H9 (cell line): Measurements from ENCODE around the gene DYRK1A. TPM values are rescaled to one million over a fixed set of nuclear protein-coding genes. Genes with fewer than 3 reads are reported as not detected.
A peak's percentile ranks its signal among the peaks of the same experiment; 100 is the strongest.

Experiments
- DNase-seq: peaks from one replicate; pipeline ENCODE4 v3.0.0-alpha.2; 2017
- H2AFZ ChIP-seq: one replicate; pipeline ENCODE4 v1.6.1; 2013; ENCODE audit warnings: mild to moderate bottlenecking, low read length, control low read depth, moderate library complexity
- H2AK5ac ChIP-seq: 2 replicates; pipeline ENCODE4 v1.6.1; 2013; ENCODE audit warnings: low read length, control low read depth, mixed read lengths; ENCODE audit not compliant: insufficient read length
- H2BK120ac ChIP-seq: one replicate; pipeline ENCODE4 v1.6.1; 2013; ENCODE audit warnings: low read depth, mild to moderate bottlenecking, low read length, control low read depth, inconsistent platforms; ENCODE audit not compliant: poor library complexity, severe bottlenecking
- H2BK12ac ChIP-seq: 2 replicates; pipeline ENCODE4 v1.6.1; 2013; ENCODE audit warnings: low read length, control low read depth, mixed read lengths, low read depth; ENCODE audit not compliant: insufficient read length
- H2BK15ac ChIP-seq: 2 replicates; pipeline ENCODE4 v1.6.1; 2013; ENCODE audit warnings: low read depth, low read length, control low read depth
- H2BK20ac ChIP-seq: one replicate; pipeline ENCODE4 v1.6.1; 2013; ENCODE audit warnings: low read depth, mild to moderate bottlenecking, low read length, control low read depth, inconsistent platforms; ENCODE audit not compliant: poor library complexity, severe bottlenecking
- H2BK5ac ChIP-seq: 2 replicates; pipeline ENCODE4 v1.6.1; 2013; ENCODE audit warnings: low read length, control low read depth, mixed read lengths; ENCODE audit not compliant: insufficient read length
- H3K14ac ChIP-seq: 2 replicates; pipeline ENCODE4 v1.6.1; 2013; ENCODE audit warnings: low read length, control low read depth; ENCODE audit not compliant: insufficient read depth
- H3K18ac ChIP-seq: 2 replicates; pipeline ENCODE4 v1.6.1; 2013; ENCODE audit warnings: low read depth, mild to moderate bottlenecking, mixed read lengths, low read length, control low read depth; ENCODE audit not compliant: insufficient read length
- H3K23ac ChIP-seq: 2 replicates; pipeline ENCODE4 v1.6.1; 2013; ENCODE audit warnings: low read length, control low read depth, mixed read lengths, low read depth; ENCODE audit not compliant: insufficient read length
- H3K23me2 ChIP-seq: 2 replicates; pipeline ENCODE4 v1.6.1; 2013; ENCODE audit warnings: low read depth, mild to moderate bottlenecking, mixed read lengths, low read length, control low read depth; ENCODE audit not compliant: insufficient read length, poor library complexity, severe bottlenecking
- H3K27ac ChIP-seq: 2 replicates; pipeline ENCODE4 v1.5.1; 2013; ENCODE audit warnings: low read length, control low read depth, mixed read lengths, low read depth; ENCODE audit not compliant: insufficient read length
- H3K27me3 ChIP-seq: 2 replicates; pipeline ENCODE4 v1.6.1; 2013; ENCODE audit warnings: low read length, control low read depth, inconsistent platforms; ENCODE audit not compliant: insufficient read depth
- H3K4ac ChIP-seq: 2 replicates; pipeline ENCODE4 v1.6.1; 2013; ENCODE audit warnings: low read depth, mild to moderate bottlenecking, control low read depth, inconsistent platforms, low read length, moderate library complexity
- H3K4me1 ChIP-seq: 2 replicates; pipeline ENCODE4 v1.6.1; 2013; ENCODE audit warnings: low read length, control low read depth, inconsistent platforms; ENCODE audit not compliant: insufficient read depth
- H3K4me2 ChIP-seq: 2 replicates; pipeline ENCODE4 v1.6.1; 2013; ENCODE audit warnings: low read length, control low read depth, mixed read lengths; ENCODE audit not compliant: insufficient read length, insufficient read depth
- H3K56ac ChIP-seq: 2 replicates; pipeline ENCODE4 v1.6.1; 2013; ENCODE audit warnings: low read depth, mild to moderate bottlenecking, mixed read lengths, low read length, control low read depth; ENCODE audit not compliant: insufficient read length
- H3K79me1 ChIP-seq: 2 replicates; pipeline ENCODE4 v1.6.1; 2013; ENCODE audit warnings: low read depth, mild to moderate bottlenecking, moderate library complexity, low read length, control low read depth, inconsistent platforms; ENCODE audit not compliant: insufficient read depth, poor library complexity, severe bottlenecking
- H3K79me2 ChIP-seq: 2 replicates; pipeline ENCODE4 v1.6.1; 2013; ENCODE audit warnings: low read length, control low read depth, inconsistent platforms; ENCODE audit not compliant: insufficient read depth
- H3K9ac ChIP-seq: 2 replicates; pipeline ENCODE4 v1.6.1; 2013; ENCODE audit warnings: low read length, control low read depth, mixed read lengths; ENCODE audit not compliant: insufficient read length; ENCODE audit errors: extremely low read depth
- H3K9me3 ChIP-seq: one replicate; pipeline ENCODE4 v1.6.1; 2013; ENCODE audit warnings: low read depth, low read length, inconsistent platforms; ENCODE audit not compliant: control insufficient read depth
- H3T11ph ChIP-seq: one replicate; pipeline ENCODE4 v1.6.1; 2013; ENCODE audit warnings: mild to moderate bottlenecking, low read length, control low read depth, inconsistent platforms
- H4K20me1 ChIP-seq: one replicate; pipeline ENCODE4 v1.6.1; 2013; ENCODE audit not compliant: control insufficient read depth, insufficient read length, insufficient read depth
- H4K5ac ChIP-seq: 2 replicates; pipeline ENCODE4 v1.6.1; 2013; ENCODE audit warnings: low read depth, mild to moderate bottlenecking, mixed read lengths, low read length, control low read depth; ENCODE audit not compliant: insufficient read length
- H4K8ac ChIP-seq: replicated peaks from 2 replicates; pipeline ENCODE4 v1.6.1; 2013; ENCODE audit warnings: low read length, control low read depth, mixed read lengths, low read depth; ENCODE audit not compliant: insufficient read length
- H4K91ac ChIP-seq: 2 replicates; pipeline ENCODE4 v1.6.1; 2013; ENCODE audit warnings: low read depth, mild to moderate bottlenecking, moderate library complexity, mixed read lengths, low read length, control low read depth; ENCODE audit not compliant: insufficient read length
- H3K27ac Mint-ChIP-seq, 3 experiments: 2 replicates in 2 of 3; 3 replicates in 1 of 3; pipeline ENCODE4 v1.8.0; 2020 to 2021; ENCODE audit warnings: mixed read lengths in 3 of 3, mild to moderate bottlenecking in 1 of 3, moderate library complexity in 1 of 3
- H3K27me3 Mint-ChIP-seq: 2 replicates; pipeline ENCODE4 v1.8.0; 2021; ENCODE audit warnings: low read depth, mild to moderate bottlenecking, moderate library complexity, mixed read lengths
- H3K36me3 Mint-ChIP-seq, 3 experiments: 2 replicates in 2 of 3; 3 replicates in 1 of 3; pipeline ENCODE4 v1.8.0; 2020 to 2021; ENCODE audit warnings: low read depth in 3 of 3, mixed read lengths in 3 of 3; ENCODE audit not compliant: insufficient read depth in 1 of 3
- H3K4me1 Mint-ChIP-seq, 2 experiments: 2 replicates each; pipeline ENCODE4 v1.8.0; 2020; ENCODE audit warnings: mixed read lengths in 2 of 2
- H3K4me3 Mint-ChIP-seq, 2 experiments: 2 replicates in 1 of 2; 3 replicates in 1 of 2; pipeline ENCODE4 v1.8.0; 2020 to 2021; ENCODE audit warnings: mild to moderate bottlenecking in 2 of 2, mixed read lengths in 2 of 2, moderate library complexity in 1 of 2
- H3K9me3 Mint-ChIP-seq, 2 experiments: 2 replicates in 1 of 2; 3 replicates in 1 of 2; pipeline ENCODE4 v1.8.0; 2020; ENCODE audit warnings: mild to moderate bottlenecking in 2 of 2, mixed read lengths in 2 of 2, moderate library complexity in 1 of 2
- CTCF ChIP-seq: fragments of 200-600 bp; sonication (generic); conservative IDR thresholded peaks from 3 replicates; pipeline ENCODE4 v1.8.0; 2021; ENCODE audit warnings: antibody characterized with exemption, mild to moderate bottlenecking
- WGBS: extraction: QIAGEN DNeasy Blood & Tissue Kit; methylation state at CpG from one replicate; pipeline ENCODE4 v1.1.7; 2013; ENCODE audit warnings: missing lambda C conversion rate, low lambda C conversion rate, mixed read lengths; ENCODE audit not compliant: insufficient read length; ENCODE audit errors: extremely low coverage; 5-methylcytosine and 5-hydroxymethylcytosine counted together
- total RNA-seq: library from RNA; stranded (reverse); gene quantifications from 2 replicates; pipeline ENCODE4 v1.2.1, GENCODE V29; 2021

The DYRK1A gene
- total RNA-seq, 1 experiment from 2014 or later = 73.6 TPM

GRCh38 chr21:37552496-37553029 lies 186.0 kb downstream of the DYRK1A start:
- no peaks in the 10 kb centered on the region; the same call in 1 of the 2 replicates for H3K27me3 Mint-ChIP-seq
- H3K36me3 Mint-ChIP-seq = no peaks in the 10 kb centered on the region; a peak in 1 of 7 replicates
- H3K27ac Mint-ChIP-seq = peak overlapping the region in 2 of 3 experiments; percentile 64 to 78; a peak in 2 of 7 replicates
- H2BK5ac ChIP-seq = no peak overlapping the region
- no peak overlapping the region for H2BK12ac ChIP-seq
- no peak overlapping the region for H4K8ac ChIP-seq
- no peak overlapping the region for H3K14ac ChIP-seq
- peaks cover 5 to 10% of the 10 kb centered on the region in 2 experiments for H3K4me1 Mint-ChIP-seq
- H3K18ac ChIP-seq = no peak overlapping the region
- H4K20me1 ChIP-seq = no peaks in the 10 kb centered on the region
- no peaks in the 10 kb centered on the region for H3K4me1 ChIP-seq
- no peak overlapping the region for H3K23ac ChIP-seq
- H2AFZ ChIP-seq = no peak overlapping the region
- no peaks in the 10 kb centered on the region for H3K9me3 ChIP-seq
- H2BK15ac ChIP-seq = no peak overlapping the region
- no peak overlapping the region for H2BK120ac ChIP-seq
- H3T11ph ChIP-seq = no peak overlapping the region
- no peak overlapping the region for H3K9ac ChIP-seq
- no peaks in the 10 kb centered on the region for H3K79me1 ChIP-seq
- no peaks in the 10 kb centered on the region for H3K27me3 ChIP-seq
- H3K4ac ChIP-seq = no peak overlapping the region
- no peak overlapping the region for H2AK5ac ChIP-seq
- no peak overlapping the region for H3K27ac ChIP-seq
- H3K4me3 Mint-ChIP-seq = no peak overlapping the region
- no CpG with 5 or more reads among the region's 10 CpGs for WGBS
- H3K9me3 Mint-ChIP-seq = no peaks in the 10 kb centered on the region; a peak in 1 of 5 replicates
- H4K91ac ChIP-seq = no peak overlapping the region
- no peaks in the 10 kb centered on the region for H3K23me2 ChIP-seq
- DNase-seq = no peak
- no peak overlapping the region for H3K56ac ChIP-seq
- no peak overlapping the region for H2BK20ac ChIP-seq
- H3K4me2 ChIP-seq = no peak overlapping the region
- TF ChIP-seq CTCF = no peak
- H3K79me2 ChIP-seq = no peaks in the 10 kb centered on the region
- no peak overlapping the region for H4K5ac ChIP-seq
